H9 (cell line): Measurements from ENCODE around the gene ANKUB1. TPM values are rescaled to one million over a fixed set of nuclear protein-coding genes. Genes with fewer than 3 reads are reported as not detected.
"Not testable (repeated sequence)": the region's sequence is repeated elsewhere in the genome, so short reads cannot be mapped to it uniquely, and the experiment has no call there.

Experiments used
- DNase-seq: peaks from one replicate; pipeline ENCODE4 v3.0.0-alpha.2; 2017
- H2AFZ ChIP-seq: one replicate; pipeline ENCODE4 v1.6.1; 2013; ENCODE audit warnings: mild to moderate bottlenecking, low read length, control low read depth, moderate library complexity
- H2AK5ac ChIP-seq: 2 replicates; pipeline ENCODE4 v1.6.1; 2013; ENCODE audit warnings: low read length, control low read depth, mixed read lengths; ENCODE audit not compliant: insufficient read length
- H2BK120ac ChIP-seq: one replicate; pipeline ENCODE4 v1.6.1; 2013; ENCODE audit warnings: low read depth, mild to moderate bottlenecking, low read length, control low read depth, inconsistent platforms; ENCODE audit not compliant: poor library complexity, severe bottlenecking
- H2BK12ac ChIP-seq: 2 replicates; pipeline ENCODE4 v1.6.1; 2013; ENCODE audit warnings: low read length, control low read depth, mixed read lengths, low read depth; ENCODE audit not compliant: insufficient read length
- H2BK15ac ChIP-seq: 2 replicates; pipeline ENCODE4 v1.6.1; 2013; ENCODE audit warnings: low read depth, low read length, control low read depth
- H2BK20ac ChIP-seq: one replicate; pipeline ENCODE4 v1.6.1; 2013; ENCODE audit warnings: low read depth, mild to moderate bottlenecking, low read length, control low read depth, inconsistent platforms; ENCODE audit not compliant: poor library complexity, severe bottlenecking
- H2BK5ac ChIP-seq: 2 replicates; pipeline ENCODE4 v1.6.1; 2013; ENCODE audit warnings: low read length, control low read depth, mixed read lengths; ENCODE audit not compliant: insufficient read length
- H3K14ac ChIP-seq: 2 replicates; pipeline ENCODE4 v1.6.1; 2013; ENCODE audit warnings: low read length, control low read depth; ENCODE audit not compliant: insufficient read depth
- H3K18ac ChIP-seq: 2 replicates; pipeline ENCODE4 v1.6.1; 2013; ENCODE audit warnings: low read depth, mild to moderate bottlenecking, mixed read lengths, low read length, control low read depth; ENCODE audit not compliant: insufficient read length
- H3K23ac ChIP-seq: 2 replicates; pipeline ENCODE4 v1.6.1; 2013; ENCODE audit warnings: low read length, control low read depth, mixed read lengths, low read depth; ENCODE audit not compliant: insufficient read length
- H3K23me2 ChIP-seq: 2 replicates; pipeline ENCODE4 v1.6.1; 2013; ENCODE audit warnings: low read depth, mild to moderate bottlenecking, mixed read lengths, low read length, control low read depth; ENCODE audit not compliant: insufficient read length, poor library complexity, severe bottlenecking
- H3K27ac ChIP-seq: 2 replicates; pipeline ENCODE4 v1.5.1; 2013; ENCODE audit warnings: low read length, control low read depth, mixed read lengths, low read depth; ENCODE audit not compliant: insufficient read length
- H3K27me3 ChIP-seq: 2 replicates; pipeline ENCODE4 v1.6.1; 2013; ENCODE audit warnings: low read length, control low read depth, inconsistent platforms; ENCODE audit not compliant: insufficient read depth
- H3K4ac ChIP-seq: 2 replicates; pipeline ENCODE4 v1.6.1; 2013; ENCODE audit warnings: low read depth, mild to moderate bottlenecking, control low read depth, inconsistent platforms, low read length, moderate library complexity
- H3K4me1 ChIP-seq: 2 replicates; pipeline ENCODE4 v1.6.1; 2013; ENCODE audit warnings: low read length, control low read depth, inconsistent platforms; ENCODE audit not compliant: insufficient read depth
- H3K4me2 ChIP-seq: 2 replicates; pipeline ENCODE4 v1.6.1; 2013; ENCODE audit warnings: low read length, control low read depth, mixed read lengths; ENCODE audit not compliant: insufficient read length, insufficient read depth
- H3K56ac ChIP-seq: 2 replicates; pipeline ENCODE4 v1.6.1; 2013; ENCODE audit warnings: low read depth, mild to moderate bottlenecking, mixed read lengths, low read length, control low read depth; ENCODE audit not compliant: insufficient read length
- H3K79me1 ChIP-seq: 2 replicates; pipeline ENCODE4 v1.6.1; 2013; ENCODE audit warnings: low read depth, mild to moderate bottlenecking, moderate library complexity, low read length, control low read depth, inconsistent platforms; ENCODE audit not compliant: insufficient read depth, poor library complexity, severe bottlenecking
- H3K79me2 ChIP-seq: 2 replicates; pipeline ENCODE4 v1.6.1; 2013; ENCODE audit warnings: low read length, control low read depth, inconsistent platforms; ENCODE audit not compliant: insufficient read depth
- H3K9ac ChIP-seq: 2 replicates; pipeline ENCODE4 v1.6.1; 2013; ENCODE audit warnings: low read length, control low read depth, mixed read lengths; ENCODE audit not compliant: insufficient read length; ENCODE audit errors: extremely low read depth
- H3K9me3 ChIP-seq: one replicate; pipeline ENCODE4 v1.6.1; 2013; ENCODE audit warnings: low read depth, low read length, inconsistent platforms; ENCODE audit not compliant: control insufficient read depth
- H3T11ph ChIP-seq: one replicate; pipeline ENCODE4 v1.6.1; 2013; ENCODE audit warnings: mild to moderate bottlenecking, low read length, control low read depth, inconsistent platforms
- H4K20me1 ChIP-seq: one replicate; pipeline ENCODE4 v1.6.1; 2013; ENCODE audit not compliant: control insufficient read depth, insufficient read length, insufficient read depth
- H4K5ac ChIP-seq: 2 replicates; pipeline ENCODE4 v1.6.1; 2013; ENCODE audit warnings: low read depth, mild to moderate bottlenecking, mixed read lengths, low read length, control low read depth; ENCODE audit not compliant: insufficient read length
- H4K8ac ChIP-seq: replicated peaks from 2 replicates; pipeline ENCODE4 v1.6.1; 2013; ENCODE audit warnings: low read length, control low read depth, mixed read lengths, low read depth; ENCODE audit not compliant: insufficient read length
- H4K91ac ChIP-seq: 2 replicates; pipeline ENCODE4 v1.6.1; 2013; ENCODE audit warnings: low read depth, mild to moderate bottlenecking, moderate library complexity, mixed read lengths, low read length, control low read depth; ENCODE audit not compliant: insufficient read length
- H3K27ac Mint-ChIP-seq, 3 experiments: 2 replicates in 2 of 3; 3 replicates in 1 of 3; pipeline ENCODE4 v1.8.0; 2020 to 2021; ENCODE audit warnings: mixed read lengths in 3 of 3, mild to moderate bottlenecking in 1 of 3, moderate library complexity in 1 of 3
- H3K27me3 Mint-ChIP-seq: 2 replicates; pipeline ENCODE4 v1.8.0; 2021; ENCODE audit warnings: low read depth, mild to moderate bottlenecking, moderate library complexity, mixed read lengths
- H3K36me3 Mint-ChIP-seq, 3 experiments: 2 replicates in 2 of 3; 3 replicates in 1 of 3; pipeline ENCODE4 v1.8.0; 2020 to 2021; ENCODE audit warnings: low read depth in 3 of 3, mixed read lengths in 3 of 3; ENCODE audit not compliant: insufficient read depth in 1 of 3
- H3K4me1 Mint-ChIP-seq, 2 experiments: 2 replicates each; pipeline ENCODE4 v1.8.0; 2020; ENCODE audit warnings: mixed read lengths in 2 of 2
- H3K4me3 Mint-ChIP-seq, 2 experiments: 2 replicates in 1 of 2; 3 replicates in 1 of 2; pipeline ENCODE4 v1.8.0; 2020 to 2021; ENCODE audit warnings: mild to moderate bottlenecking in 2 of 2, mixed read lengths in 2 of 2, moderate library complexity in 1 of 2
- H3K9me3 Mint-ChIP-seq, 2 experiments: 2 replicates in 1 of 2; 3 replicates in 1 of 2; pipeline ENCODE4 v1.8.0; 2020; ENCODE audit warnings: mild to moderate bottlenecking in 2 of 2, mixed read lengths in 2 of 2, moderate library complexity in 1 of 2
- CTCF ChIP-seq: fragments of 200-600 bp; sonication (generic); conservative IDR thresholded peaks from 3 replicates; pipeline ENCODE4 v1.8.0; 2021; ENCODE audit warnings: antibody characterized with exemption, mild to moderate bottlenecking
- WGBS: extraction: QIAGEN DNeasy Blood & Tissue Kit; methylation state at CpG from one replicate; pipeline ENCODE4 v1.1.7; 2013; ENCODE audit warnings: missing lambda C conversion rate, low lambda C conversion rate, mixed read lengths; ENCODE audit not compliant: insufficient read length; ENCODE audit errors: extremely low coverage; 5-methylcytosine and 5-hydroxymethylcytosine counted together
- total RNA-seq: library from RNA; stranded (reverse); gene quantifications from 2 replicates; pipeline ENCODE4 v1.2.1, GENCODE V29; 2021

ANKUB1 gene
- total RNA-seq, 1 experiment from 2014 or later = not detected

- H3K23ac ChIP-seq = no peak overlapping the region
- no peak overlapping the region for H3K14ac ChIP-seq
- no peak overlapping the region for H2BK120ac ChIP-seq
- no peak overlapping the region for H2BK5ac ChIP-seq
- TF ChIP-seq CTCF = no peak
- peaks cover 5% of the 10 kb centered on the region for H3K9me3 ChIP-seq
- no peak overlapping the region for H3K18ac ChIP-seq
- no peak overlapping the region for H3T11ph ChIP-seq
- H3K4me2 ChIP-seq = no peak overlapping the region
- H3K4me1 ChIP-seq = no peaks in the 10 kb centered on the region
- H2AK5ac ChIP-seq = no peak overlapping the region
- no peak for DNase-seq
- no peak overlapping the region for H3K27ac ChIP-seq
- Mint-ChIP-seq H3K36me3 (peaks cover 33 to 40% (median 34%) of the 10 kb centered on the region in 3 experiments), H3K4me1 (no peaks in the 10 kb centered on the region), H3K9me3 (peaks cover 35 to 36% of the 10 kb centered on the region in 2 experiments), H3K4me3 (no peak overlapping the region), H3K27ac (no peak overlapping the region), H3K27me3 (no peaks in the 10 kb centered on the region)
- no peak overlapping the region for H3K9ac ChIP-seq
- no peak overlapping the region for H2AFZ ChIP-seq
- no peak overlapping the region for H3K56ac ChIP-seq
- no peaks in the 10 kb centered on the region for H3K79me1 ChIP-seq
- no peak overlapping the region for H4K8ac ChIP-seq
- H4K91ac ChIP-seq = no peak overlapping the region
- no peak overlapping the region for H2BK15ac ChIP-seq
- no peak overlapping the region for H2BK20ac ChIP-seq
- H3K27me3 ChIP-seq = no peaks in the 10 kb centered on the region
- no peaks in the 10 kb centered on the region for H4K20me1 ChIP-seq
- WGBS = no CpG with 5 or more reads among the region's 3 CpGs
- H3K79me2 ChIP-seq = peaks cover 3% of the 10 kb centered on the region; the same call in 1 of the 2 replicates
- H3K23me2 ChIP-seq = no peaks in the 10 kb centered on the region
- H3K4ac ChIP-seq = no peak overlapping the region
- no peak overlapping the region for H4K5ac ChIP-seq
- H2BK12ac ChIP-seq = no peak overlapping the region
These were observed 47.5 kb upstream of the ANKUB1 start for GRCh38 chr3:149839896-149840295.

- H3K18ac ChIP-seq, H3K27me3 ChIP-seq, H3K23me2 ChIP-seq, H3K27ac Mint-ChIP-seq, H4K5ac ChIP-seq, H2BK5ac ChIP-seq, H3K14ac ChIP-seq, H3K4ac ChIP-seq, H3K9me3 ChIP-seq, H3K56ac ChIP-seq, H2AK5ac ChIP-seq, H2BK12ac ChIP-seq, H3K79me1 ChIP-seq, H2BK15ac ChIP-seq, DNase-seq, H2AFZ ChIP-seq, H4K8ac ChIP-seq, H3K4me1 ChIP-seq, H3K4me3 Mint-ChIP-seq, H3K4me1 Mint-ChIP-seq, H3K4me2 ChIP-seq, H3K23ac ChIP-seq, H3T11ph ChIP-seq, H3K79me2 ChIP-seq, H2BK120ac ChIP-seq, H3K27ac ChIP-seq, H4K20me1 ChIP-seq, H4K91ac ChIP-seq, H2BK20ac ChIP-seq, H3K9ac ChIP-seq, H3K27me3 Mint-ChIP-seq: not testable (repeated sequence)
- no CpG with 5 or more reads among the region's 3 CpGs for WGBS
- Mint-ChIP-seq H3K36me3 (peaks cover 37 to 44% (median 38%) of the 10 kb centered on the region in 3 experiments), H3K9me3 (peaks cover 39 to 40% of the 10 kb centered on the region in 2 experiments)
These were observed 47.1 kb upstream of the ANKUB1 start for GRCh38 chr3:149839469-149839868.
